Kidney (tissue), 14 donors: ENCODE measurements around the gene TRMO. TPM values are rescaled to one million over a fixed set of nuclear protein-coding genes. Genes with fewer than 3 reads are reported as not detected.
A peak's percentile ranks its signal among the peaks of the same experiment; 100 is the strongest.

Source experiments
- DNase-seq, 5 donors: peaks; one replicate each; pipeline ENCODE4 v3.0.0-alpha.2; 2013 to 2020
- FAIRE-seq: peaks from 2 replicates; lab custom pipeline; 2012; peaks lifted over from hg19 to GRCh38; lab: Jason Lieb, UNC
- H3K27ac ChIP-seq, 2 donors: one replicate each; pipeline ENCODE4 v1.7.0; 2013; ENCODE audit warnings: low read depth in 2 of 2, low read length in 2 of 2, inconsistent platforms in 1 of 2
- H3K27me3 ChIP-seq: one replicate; pipeline ENCODE4 v1.7.1; 2013; ENCODE audit warnings: low read length, inconsistent platforms; ENCODE audit not compliant: control insufficient read depth, insufficient read depth
- H3K36me3 ChIP-seq, 3 donors: one replicate each; pipeline versions ENCODE4 v1.7.0 to v1.7.1; 2013; ENCODE audit warnings: low read length in 3 of 3, control low read depth in 1 of 3, inconsistent platforms in 1 of 3; ENCODE audit not compliant: insufficient read depth in 3 of 3, control insufficient read depth in 2 of 3
- H3K4me1 ChIP-seq, 3 donors: one replicate each; pipeline versions ENCODE4 v1.7.0 to v1.7.1; 2013; ENCODE audit warnings: low read length in 3 of 3, inconsistent platforms in 1 of 3, low read depth in 1 of 3; ENCODE audit not compliant: control insufficient read depth in 2 of 3, insufficient read depth in 2 of 3
- H3K4me3 ChIP-seq, 3 donors: one replicate each; pipeline versions ENCODE4 v1.7.0 to v1.8.1; 2013; ENCODE audit warnings: low read length in 3 of 3, control low read depth in 1 of 3, inconsistent platforms in 1 of 3
- H3K9ac ChIP-seq, 3 donors: one replicate each; pipeline versions ENCODE4 v1.7.0 to v1.7.1; 2013; ENCODE audit warnings: low read length in 3 of 3, control low read depth in 1 of 3, inconsistent platforms in 1 of 3
- H3K9me3 ChIP-seq, 3 donors: one replicate each; pipeline versions ENCODE4 v1.7.0 to v1.7.1; 2013; ENCODE audit warnings: low read length in 3 of 3, control low read depth in 1 of 3, inconsistent platforms in 1 of 3; ENCODE audit not compliant: control insufficient read depth in 2 of 3, insufficient read depth in 1 of 3
- intact Hi-C: fragments of 100-400 bp; cut with DNase I; formaldehyde crosslinking; loops from one replicate; pipeline ENCODE4 v1.11.1; 2022
- polyA plus RNA-seq: library from polyadenylated mRNA; stranded (reverse); fragments of 350-450 nt; fragmentation: Illumina TruSeq; extraction: RNeasy Lipid Tissue Mini Kit (QIAGEN cat#74804); gene quantifications from one replicate; pipeline ENCODE4 v1.2.3, GENCODE V29; 2014; ENCODE audit warnings: low read depth, low replicate concordance; ENCODE audit not compliant: insufficient read depth
- total RNA-seq: library from RNA; stranded (reverse); fragmentation: NEBNext Ultra II Directional; extraction: Animal tissue kit (Norgen Biotek cat#: 25700); gene quantifications from one replicate; pipeline ENCODE4 v1.2.1, GENCODE V29; 2021
- TF ChIP-seq, protein P1 (sequence below): IDR thresholded peaks from 3 replicates; pipeline ENCODE4 v1.5.1; 2012; ENCODE audit warnings: mild to moderate bottlenecking, moderate library complexity, borderline replicate concordance; ENCODE audit not compliant: insufficient read depth; ENCODE audit errors: extremely low read depth
- donor health status: control.
- donor health status: control.
- donor health status: control.
- donor health status: control.
- donor health status: control.
- donor health status: DM: yes; HTN: yes; CAD: no.
- donor health status: Normal renal cell carcinoma (clear cell type).

Gene TRMO
- total and polyA plus RNA-seq, 2 donors from 2014 or later: 13.1 to 20.3 TPM

DNA sequence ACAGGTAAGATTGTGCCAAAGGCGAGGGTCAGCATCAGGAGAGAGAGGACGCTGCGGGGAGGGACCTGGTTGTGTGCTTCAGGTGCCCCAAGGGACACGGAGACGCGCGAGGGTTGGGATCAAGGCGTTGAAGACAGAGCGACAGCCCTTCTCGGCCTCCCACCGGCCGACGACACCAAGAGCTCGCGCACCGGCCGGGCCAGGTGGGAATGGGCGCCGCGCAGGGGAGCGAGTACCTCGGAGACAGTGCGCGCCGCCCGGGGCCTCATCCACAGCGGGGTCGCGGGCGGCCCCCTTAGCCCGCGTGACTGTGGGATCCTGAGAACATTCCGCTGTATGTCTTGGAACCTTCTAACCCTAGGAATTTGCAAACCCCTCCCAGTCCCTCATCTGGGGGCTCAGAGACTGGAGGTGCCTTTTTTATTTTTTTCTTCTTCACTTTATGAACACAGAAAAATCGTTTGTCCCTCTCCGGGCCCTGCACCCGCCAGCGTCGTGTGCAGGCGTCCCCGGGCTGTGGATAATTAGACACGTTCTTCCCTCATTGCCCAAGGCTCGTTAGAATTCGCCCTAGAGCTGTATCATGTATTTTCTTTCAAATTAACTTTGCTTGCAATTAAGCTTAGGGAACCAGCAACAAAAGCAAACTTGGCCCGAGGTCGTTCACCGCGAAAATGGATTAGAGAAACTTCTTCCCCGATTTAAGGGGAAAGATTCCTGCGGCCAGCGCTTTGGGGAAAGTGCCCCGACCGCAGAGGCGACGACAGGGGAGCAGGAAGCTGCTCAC, 64.5 kb downstream of the TRMO start:
- Histone ChIP-seq H3K9ac (no peak overlapping the region), H3K9me3 (no peaks in the 10 kb centered on the region), H3K4me3 (no peak overlapping the region), H3K36me3 (no peaks in the 10 kb centered on the region), H3K27me3 (peaks cover 56% of the 10 kb centered on the region), H3K4me1 (no peaks in the 10 kb centered on the region), H3K27ac (no peak overlapping the region)
- FAIRE-seq (no peak), DNase-seq (peak in 1 of 5 donors; percentile 29)
- TF ChIP-seq, protein P1, sequence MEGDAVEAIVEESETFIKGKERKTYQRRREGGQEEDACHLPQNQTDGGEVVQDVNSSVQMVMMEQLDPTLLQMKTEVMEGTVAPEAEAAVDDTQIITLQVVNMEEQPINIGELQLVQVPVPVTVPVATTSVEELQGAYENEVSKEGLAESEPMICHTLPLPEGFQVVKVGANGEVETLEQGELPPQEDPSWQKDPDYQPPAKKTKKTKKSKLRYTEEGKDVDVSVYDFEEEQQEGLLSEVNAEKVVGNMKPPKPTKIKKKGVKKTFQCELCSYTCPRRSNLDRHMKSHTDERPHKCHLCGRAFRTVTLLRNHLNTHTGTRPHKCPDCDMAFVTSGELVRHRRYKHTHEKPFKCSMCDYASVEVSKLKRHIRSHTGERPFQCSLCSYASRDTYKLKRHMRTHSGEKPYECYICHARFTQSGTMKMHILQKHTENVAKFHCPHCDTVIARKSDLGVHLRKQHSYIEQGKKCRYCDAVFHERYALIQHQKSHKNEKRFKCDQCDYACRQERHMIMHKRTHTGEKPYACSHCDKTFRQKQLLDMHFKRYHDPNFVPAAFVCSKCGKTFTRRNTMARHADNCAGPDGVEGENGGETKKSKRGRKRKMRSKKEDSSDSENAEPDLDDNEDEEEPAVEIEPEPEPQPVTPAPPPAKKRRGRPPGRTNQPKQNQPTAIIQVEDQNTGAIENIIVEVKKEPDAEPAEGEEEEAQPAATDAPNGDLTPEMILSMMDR: no peak
- intact Hi-C loops: no loop called here

DNA sequence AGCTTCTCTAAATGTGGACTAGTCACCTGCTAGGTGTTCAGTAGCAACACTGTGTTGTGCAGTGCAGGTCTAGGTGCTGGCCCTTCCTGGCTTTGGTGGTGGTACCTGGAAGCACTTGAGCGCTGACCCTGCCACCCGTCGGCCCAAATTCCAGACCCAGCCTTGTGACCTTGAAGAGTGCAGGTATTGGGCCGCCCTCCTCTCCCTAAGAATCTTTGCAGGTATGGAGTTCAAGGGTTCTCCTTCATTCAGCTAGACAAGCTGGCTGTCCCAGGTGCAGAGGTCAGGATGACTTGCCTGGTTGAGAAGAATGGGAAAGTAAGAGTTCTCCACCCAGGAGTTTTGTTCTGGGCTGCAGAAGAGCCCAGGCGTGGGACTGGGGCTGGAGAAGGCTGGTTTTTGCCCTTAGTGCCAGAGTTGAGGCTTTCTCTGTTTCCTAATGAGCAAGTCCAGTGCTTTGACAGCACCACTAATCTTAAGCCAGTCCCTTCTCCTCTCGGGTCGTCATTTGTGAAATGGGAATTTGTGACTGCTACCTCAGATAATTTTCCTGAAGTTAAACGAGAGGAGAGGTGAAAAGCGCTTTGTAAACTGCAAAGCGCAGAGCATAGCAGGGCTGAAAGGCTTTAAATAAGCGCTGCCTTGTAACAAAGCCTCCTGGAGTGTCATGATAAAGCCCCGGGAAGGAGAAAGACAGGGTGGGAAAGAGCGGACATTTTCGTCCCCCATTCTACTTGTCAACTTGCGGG, 65.3 kb downstream of the TRMO start:
- H3K9me3 ChIP-seq: no peaks in the 10 kb centered on the region
- DNase-seq (peak in 1 of 5 donors; percentile 21), FAIRE-seq (no peak)
- H3K36me3 ChIP-seq: no peaks in the 10 kb centered on the region
- no peaks in the 10 kb centered on the region for H3K4me1 ChIP-seq
- H3K4me3 ChIP-seq: no peak overlapping the region
- H3K27me3 ChIP-seq: peaks cover 57% of the 10 kb centered on the region
- TF ChIP-seq, protein P1: no peak
- H3K27ac ChIP-seq: no peak overlapping the region
- no peak overlapping the region for H3K9ac ChIP-seq
- intact Hi-C loops: no loop called here

DNA sequence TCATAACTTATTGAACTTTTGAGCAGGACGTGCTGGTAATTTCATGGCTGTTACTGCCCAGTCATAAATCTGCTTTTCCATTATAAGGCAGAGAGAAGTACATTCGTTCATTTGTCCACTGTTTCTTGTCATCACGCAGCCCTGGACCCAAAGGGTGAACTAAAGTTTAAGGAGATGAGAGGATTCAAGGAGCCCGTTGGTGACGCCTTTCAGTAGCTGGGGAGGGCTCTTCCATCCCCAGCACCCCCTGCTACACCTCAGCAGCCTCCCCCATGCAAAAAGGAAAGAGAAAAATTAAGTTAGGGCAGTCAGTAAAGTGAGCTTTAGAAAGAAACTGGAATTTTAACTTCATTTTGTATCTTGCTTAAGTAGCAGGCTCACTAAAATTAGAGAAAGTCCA, 66.4 kb downstream of the TRMO start:
- no peak for DNase-seq
- H3K9ac ChIP-seq: no peak overlapping the region
- H3K36me3 ChIP-seq: no peaks in the 10 kb centered on the region
- H3K27ac ChIP-seq: no peak overlapping the region
- intact Hi-C loops: no loop called here
- TF ChIP-seq, protein P1: no peak
- no peaks in the 10 kb centered on the region for H3K4me1 ChIP-seq
- H3K4me3 ChIP-seq: no peak overlapping the region
- FAIRE-seq: no peak
- H3K27me3 ChIP-seq: peaks cover 67% of the 10 kb centered on the region
- H3K9me3 ChIP-seq: no peaks in the 10 kb centered on the region
